ENCODE results near the gene SRRM2. TPM values are rescaled to one million over a fixed set of nuclear protein-coding genes. Genes with fewer than 3 reads are reported as not detected.

The SRRM2 gene
- total RNA-seq, 2 experiments from 2014 or later, result 1,187 to 1,199 TPM

- no peaks in the 10 kb centered on the region for H3K4me1 ChIP-seq (ENCODE audit: insufficient read depth, low read length)
- TF ChIP-seq, protein P1, sequence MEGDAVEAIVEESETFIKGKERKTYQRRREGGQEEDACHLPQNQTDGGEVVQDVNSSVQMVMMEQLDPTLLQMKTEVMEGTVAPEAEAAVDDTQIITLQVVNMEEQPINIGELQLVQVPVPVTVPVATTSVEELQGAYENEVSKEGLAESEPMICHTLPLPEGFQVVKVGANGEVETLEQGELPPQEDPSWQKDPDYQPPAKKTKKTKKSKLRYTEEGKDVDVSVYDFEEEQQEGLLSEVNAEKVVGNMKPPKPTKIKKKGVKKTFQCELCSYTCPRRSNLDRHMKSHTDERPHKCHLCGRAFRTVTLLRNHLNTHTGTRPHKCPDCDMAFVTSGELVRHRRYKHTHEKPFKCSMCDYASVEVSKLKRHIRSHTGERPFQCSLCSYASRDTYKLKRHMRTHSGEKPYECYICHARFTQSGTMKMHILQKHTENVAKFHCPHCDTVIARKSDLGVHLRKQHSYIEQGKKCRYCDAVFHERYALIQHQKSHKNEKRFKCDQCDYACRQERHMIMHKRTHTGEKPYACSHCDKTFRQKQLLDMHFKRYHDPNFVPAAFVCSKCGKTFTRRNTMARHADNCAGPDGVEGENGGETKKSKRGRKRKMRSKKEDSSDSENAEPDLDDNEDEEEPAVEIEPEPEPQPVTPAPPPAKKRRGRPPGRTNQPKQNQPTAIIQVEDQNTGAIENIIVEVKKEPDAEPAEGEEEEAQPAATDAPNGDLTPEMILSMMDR (IDR thresholded peaks at IDR 0.05), result no peak
- Mint-ChIP-seq H3K36me3 (ENCODE audit: low read depth) (peaks cover 19% of the 10 kb centered on the region), H3K9me3 (no peaks in the 10 kb centered on the region), H3K4me3 (no peak overlapping the region), H3K27me3 (no peaks in the 10 kb centered on the region), H3K4me1 (ENCODE audit: low read depth) (no peaks in the 10 kb centered on the region), H3K27ac (no peak overlapping the region)
- no peaks in the 10 kb centered on the region for H3K27me3 ChIP-seq (ENCODE audit: control insufficient read depth in 1 of 2, insufficient read depth in 2 of 2, low read length in 2 of 2)
- no peak overlapping the region for H3K4me3 ChIP-seq (ENCODE audit: low read length)
- H3K36me3 ChIP-seq (ENCODE audit: insufficient read depth, low read length), result peaks cover 50% of the 10 kb centered on the region
- ATAC-seq (ENCODE audit: poor library complexity), result no peak
- H3K9me3 ChIP-seq (ENCODE audit: control insufficient read depth in 1 of 2, insufficient read depth in 1 of 2, low read length in 2 of 2), result no peaks in the 10 kb centered on the region
- ChIA-PET POLR2A (no interaction called here), CTCF (no interaction called here)
- intact Hi-C loops (cut with DNase I, micrococcal nuclease), result no loop called here
- no peak overlapping the region for H3K27ac ChIP-seq (ENCODE audit: low read depth in 1 of 2, low read length in 2 of 2)
- no peak for DNase-seq
Observed at GRCh38 chr16:2708290-2708639, 44.2 kb upstream of the SRRM2 start.

GRCh38 chr16:2708955-2709587, 43.4 kb upstream of the SRRM2 start:
- H3K27ac ChIP-seq (ENCODE audit: low read depth in 1 of 2, low read length in 2 of 2), result no peak overlapping the region
- Mint-ChIP-seq H3K4me3 (no peak overlapping the region), H3K27ac (no peak overlapping the region), H3K27me3 (no peaks in the 10 kb centered on the region), H3K9me3 (no peaks in the 10 kb centered on the region), H3K36me3 (ENCODE audit: low read depth) (peaks cover 15% of the 10 kb centered on the region), H3K4me1 (ENCODE audit: low read depth) (no peaks in the 10 kb centered on the region)
- intact Hi-C loops (cut with DNase I, micrococcal nuclease), result no loop called here
- TF ChIP-seq, protein P1 (IDR thresholded peaks at IDR 0.05), result no peak
- ChIA-PET POLR2A (no interaction called here), CTCF (no interaction called here)
- H3K4me1 ChIP-seq (ENCODE audit: insufficient read depth, low read length), result no peaks in the 10 kb centered on the region
- peaks cover 0 to 2% of the 10 kb centered on the region in 2 experiments for H3K9me3 ChIP-seq (ENCODE audit: control insufficient read depth in 1 of 2, insufficient read depth in 1 of 2, low read length in 2 of 2)
- no peak overlapping the region for H3K4me3 ChIP-seq (ENCODE audit: low read length)
- no peaks in the 10 kb centered on the region for H3K27me3 ChIP-seq (ENCODE audit: control insufficient read depth in 1 of 2, insufficient read depth in 2 of 2, low read length in 2 of 2)
- H3K36me3 ChIP-seq (ENCODE audit: insufficient read depth, low read length), result peaks cover 43% of the 10 kb centered on the region
- ATAC-seq (ENCODE audit: poor library complexity) (no peak), DNase-seq (no peak)

DNA sequence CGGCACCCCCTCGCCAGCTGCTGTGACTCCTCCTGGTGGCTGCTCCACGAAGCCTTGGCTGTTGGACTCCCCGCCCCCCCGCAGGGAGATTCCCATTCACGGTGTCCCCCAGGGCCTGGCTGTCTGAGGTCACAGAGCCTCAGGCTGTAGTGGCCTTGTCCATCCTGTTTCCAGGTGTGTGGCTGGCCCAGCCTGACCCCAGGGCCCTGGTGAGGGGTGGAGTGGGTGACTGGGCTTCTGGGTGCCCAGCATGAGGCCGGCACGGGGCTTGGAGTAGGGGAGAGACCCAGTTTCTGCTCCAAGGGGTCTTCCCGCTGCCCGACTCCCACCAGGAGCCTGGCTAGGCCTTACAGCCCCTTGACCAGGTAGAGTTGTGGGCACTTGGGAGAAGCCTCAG, 42.9 kb upstream of the SRRM2 start:
- no peak for ATAC-seq (ENCODE audit: poor library complexity)
- Histone ChIP-seq H3K9me3 (ENCODE audit: control insufficient read depth in 1 of 2, insufficient read depth in 1 of 2, low read length in 2 of 2) (peaks cover 0 to 7% of the 10 kb centered on the region in 2 experiments), H3K4me3 (ENCODE audit: low read length) (no peak overlapping the region), H3K27me3 (ENCODE audit: control insufficient read depth in 1 of 2, insufficient read depth in 2 of 2, low read length in 2 of 2) (no peaks in the 10 kb centered on the region), H3K36me3 (ENCODE audit: insufficient read depth, low read length) (peaks cover 38% of the 10 kb centered on the region), H3K4me1 (ENCODE audit: insufficient read depth, low read length) (no peaks in the 10 kb centered on the region), H3K27ac (ENCODE audit: low read depth in 1 of 2, low read length in 2 of 2) (no peak overlapping the region)
- no peaks in the 10 kb centered on the region for H3K9me3 Mint-ChIP-seq
- intact Hi-C loops (cut with DNase I, micrococcal nuclease), result no loop called here
- H3K27me3 Mint-ChIP-seq, result no peaks in the 10 kb centered on the region
- H3K27ac Mint-ChIP-seq, result no peak overlapping the region
- peaks cover 11% of the 10 kb centered on the region for H3K36me3 Mint-ChIP-seq (ENCODE audit: low read depth)
- POLR2A ChIA-PET, result no interaction called here
- CTCF ChIA-PET, result no interaction called here
- TF ChIP-seq, protein P1 (IDR thresholded peaks at IDR 0.05), result no peak
- no peaks in the 10 kb centered on the region for H3K4me1 Mint-ChIP-seq (ENCODE audit: low read depth)
- no peak overlapping the region for H3K4me3 Mint-ChIP-seq
- no peak for DNase-seq
